GM23338 (cell line): ENCODE data around the gene CD3G. TPM values are rescaled to one million over a fixed set of nuclear protein-coding genes. Genes with fewer than 3 reads are reported as not detected.

ENCODE experiments used
- ATAC-seq: fragments of 200-7000 bp; cut with Tn5 transposase; 3 replicates; pipeline ENCODE4 v1.9.1; 2020
- DNase-seq: peaks from one replicate; pipeline ENCODE4 v3.0.0-alpha.2; 2015; ENCODE audit warnings: low spot score
- H2AFZ ChIP-seq: fragments of 200-600 bp; sonication (generic); 2 replicates; pipeline ENCODE4 v1.8.0; 2016; ENCODE audit warnings: antibody characterized with exemption, mild to moderate bottlenecking, moderate library complexity
- H3F3A ChIP-seq: fragments of 200-600 bp; sonication (generic); replicated peaks from 2 replicates; pipeline ENCODE4 v1.8.0; 2017; ENCODE audit warnings: antibody characterized with exemption, mixed run types, low read depth
- H3K27ac ChIP-seq: fragments of 200-600 bp; sonication (generic); 2 replicates; pipeline ENCODE4 v1.6.1; 2016; ENCODE audit warnings: low read depth
- H3K27me3 ChIP-seq: fragments of 200-600 bp; sonication (generic); 2 replicates; pipeline ENCODE4 v1.8.0; 2016; ENCODE audit warnings: mild to moderate bottlenecking, mixed run types, moderate library complexity; ENCODE audit not compliant: insufficient read depth
- H3K36me3 ChIP-seq: fragments of 200-600 bp; sonication (generic); 2 replicates; pipeline ENCODE4 v1.8.0; 2016; ENCODE audit warnings: mild to moderate bottlenecking; ENCODE audit not compliant: insufficient read depth
- H3K4me1 ChIP-seq: fragments of 200-600 bp; sonication (generic); 2 replicates; pipeline ENCODE4 v1.8.0; 2016; ENCODE audit warnings: mild to moderate bottlenecking, moderate library complexity; ENCODE audit not compliant: insufficient read depth
- H3K4me2 ChIP-seq: fragments of 200-600 bp; sonication (generic); 2 replicates; pipeline ENCODE4 v1.7.1; 2017; ENCODE audit warnings: mixed run types
- H3K4me3 ChIP-seq: fragments of 200-600 bp; sonication (generic); 2 replicates; pipeline ENCODE4 v1.6.1; 2016; ENCODE audit warnings: mixed run types
- H3K79me2 ChIP-seq: fragments of 200-600 bp; sonication (generic); replicated peaks from 2 replicates; pipeline ENCODE4 v1.8.0; 2017; ENCODE audit warnings: mild to moderate bottlenecking; ENCODE audit not compliant: insufficient read depth
- H3K9me2 ChIP-seq: fragments of 200-600 bp; sonication (generic); 2 replicates; pipeline ENCODE4 v1.8.0; 2017; ENCODE audit not compliant: insufficient read depth
- H4K20me1 ChIP-seq: fragments of 200-600 bp; sonication (generic); replicated peaks from 2 replicates; pipeline ENCODE4 v1.8.0; 2017; ENCODE audit warnings: mild to moderate bottlenecking; ENCODE audit not compliant: insufficient read depth
- H3K27ac Mint-ChIP-seq: 2 replicates; pipeline ENCODE4 v1.8.0; 2020; ENCODE audit warnings: inconsistent platforms, mild to moderate bottlenecking, moderate library complexity, mixed read lengths
- H3K27me3 Mint-ChIP-seq: 3 replicates; pipeline ENCODE4 v1.8.0; 2022; ENCODE audit warnings: low read depth, mild to moderate bottlenecking, moderate library complexity, mixed read lengths, inconsistent platforms; ENCODE audit not compliant: insufficient read depth, poor library complexity
- H3K36me3 Mint-ChIP-seq: 3 replicates; pipeline ENCODE4 v1.8.0; 2021; ENCODE audit warnings: low read depth, mild to moderate bottlenecking, inconsistent platforms, moderate library complexity, mixed read lengths
- H3K4me1 Mint-ChIP-seq: 3 replicates; pipeline ENCODE4 v1.8.0; 2020; ENCODE audit warnings: mild to moderate bottlenecking, inconsistent platforms, mixed read lengths
- H3K4me3 Mint-ChIP-seq: 3 replicates; pipeline ENCODE4 v1.8.0; 2021; ENCODE audit warnings: moderate library complexity, mild to moderate bottlenecking, inconsistent platforms, mixed read lengths
- H3K9me3 Mint-ChIP-seq: 3 replicates; pipeline ENCODE4 v1.8.0; 2020; ENCODE audit warnings: moderate library complexity, mild to moderate bottlenecking, inconsistent platforms, mixed read lengths
- CREB1 ChIP-seq: fragments of 250-450 bp; sonication (Bioruptor Pico); IDR thresholded peaks from 2 replicates; pipeline ENCODE4 v1.5.0; 2020; ENCODE audit warnings: low read depth, mild to moderate bottlenecking, moderate library complexity
- CTCF ChIP-seq, 2 experiments: fragments of 200-600 bp in 1 of 2; sonication (generic) in 1 of 2; conservative IDR thresholded peaks; 2 replicates each; pipeline versions ENCODE4 v1.5.1 to v1.6.1; 2016 to 2017; ENCODE audit warnings: antibody characterized with exemption in 2 of 2, low read depth in 2 of 2, mild to moderate bottlenecking in 2 of 2, moderate library complexity in 1 of 2
- ETS1 ChIP-seq: IDR thresholded peaks from 2 replicates; pipeline ENCODE4 v1.6.1; 2016; ENCODE audit warnings: antibody characterized with exemption
- EZH2 ChIP-seq: fragments of 200-600 bp; sonication (generic); IDR thresholded peaks from one replicate; pipeline ENCODE4 v1.8.0; 2017; ENCODE audit warnings: antibody characterized with exemption, mild to moderate bottlenecking, low read depth; ENCODE audit not compliant: unreplicated experiment
- JUNB ChIP-seq: IDR thresholded peaks from one replicate; pipeline ENCODE4 v1.6.1; 2016; ENCODE audit warnings: antibody characterized with exemption; ENCODE audit not compliant: unreplicated experiment
- NANOG ChIP-seq: IDR thresholded peaks from 2 replicates; pipeline ENCODE4 v1.6.1; 2016; ENCODE audit warnings: antibody characterized with exemption, borderline replicate concordance
- POLR2AphosphoS5 ChIP-seq: IDR thresholded peaks from 2 replicates; pipeline ENCODE4 v1.6.1; 2016; ENCODE audit warnings: antibody characterized with exemption, low read depth
- REST ChIP-seq: IDR thresholded peaks from one replicate; pipeline ENCODE4 v1.6.1; 2018; ENCODE audit warnings: antibody characterized with exemption; ENCODE audit not compliant: unreplicated experiment
- STAT1 ChIP-seq: IDR thresholded peaks from one replicate; pipeline ENCODE4 v1.6.1; 2016; ENCODE audit warnings: antibody characterized with exemption; ENCODE audit not compliant: unreplicated experiment
- ZNF114 ChIP-seq: fragments of 250-450 bp; sonication (Bioruptor Pico); IDR thresholded peaks from 2 replicates; pipeline ENCODE4 v1.5.0; 2020; ENCODE audit warnings: mild to moderate bottlenecking, moderate library complexity
- ZNF331 ChIP-seq: fragments of 250-450 bp; sonication (Bioruptor Pico); IDR thresholded peaks from 2 replicates; pipeline ENCODE4 v1.5.0; 2020; ENCODE audit warnings: low read depth, mild to moderate bottlenecking, moderate library complexity
- ZNF462 ChIP-seq: fragments of 250-450 bp; sonication (Bioruptor Pico); IDR thresholded peaks from 2 replicates; pipeline ENCODE4 v1.5.0; 2020; ENCODE audit warnings: mild to moderate bottlenecking, moderate library complexity
- polyA plus RNA-seq: library from polyadenylated mRNA; unstranded; fragments of >200 nt; fragmentation: Nextera tagmentation; extraction: Ambion mirVana; gene quantifications from 2 replicates; pipeline ENCODE4 v1.2.1, GENCODE V29; 2016
- total RNA-seq: library from RNA; depleted of rRNA; stranded (reverse); fragments of >200 nt; shearing (Covaris generic); gene quantifications from 2 replicates; pipeline ENCODE4 v1.2.3, GENCODE V29; 2014

Gene CD3G
- total and polyA plus RNA-seq, 2 experiments from 2014 or later: not detected

GRCh38 chr11:118313242-118313641 is 30.9 kb upstream of the CD3G start (continued):
- TF ChIP-seq CTCF (conservative IDR thresholded peaks at IDR 0.05; ENCODE audit: low read depth in 2 of 2): no peak

- no peaks in the 10 kb centered on the region for H4K20me1 ChIP-seq
- DNase-seq (no peak), ATAC-seq (no peak)
- peaks cover 7% of the 10 kb centered on the region for H3K27me3 Mint-ChIP-seq
- peak overlapping the region; percentile 47 for H3K4me3 ChIP-seq
- no peaks in the 10 kb centered on the region for H3K36me3 ChIP-seq
- peaks cover 23% of the 10 kb centered on the region for H3K4me1 Mint-ChIP-seq
- H3K9me3 Mint-ChIP-seq: no peaks in the 10 kb centered on the region
- peaks cover 9% of the 10 kb centered on the region for H3F3A ChIP-seq
- H3K27me3 ChIP-seq: peaks cover 20% of the 10 kb centered on the region; the same call in 1 of the 2 replicates
- H3K27ac Mint-ChIP-seq: no peak overlapping the region
- no peaks in the 10 kb centered on the region for H3K36me3 Mint-ChIP-seq
- peak overlapping the region; percentile 88 for H3K4me2 ChIP-seq
- no peaks in the 10 kb centered on the region for H3K9me2 ChIP-seq
- H3K4me3 Mint-ChIP-seq: peak overlapping the region; percentile 59
- peaks cover 23% of the 10 kb centered on the region for H3K4me1 ChIP-seq
- H3K27ac ChIP-seq: no peak overlapping the region
- H3K79me2 ChIP-seq: no peaks in the 10 kb centered on the region
- H2AFZ ChIP-seq: peak overlapping the region; percentile 96
- TF ChIP-seq ZNF114 (CRISPR knock-in tag) (no peak), POLR2AphosphoS5 (no peak), NANOG (no peak), REST (no peak), CREB1 (no peak), ZNF331 (CRISPR knock-in tag) (no peak), ETS1 (no peak), STAT1 (no peak), ZNF462 (CRISPR knock-in tag) (no peak), JUNB (no peak), EZH2 (no peak)
Observed at GRCh38 chr11:118314988-118315411, 29.1 kb upstream of the CD3G start.
